ENCODE data around the gene HOXD8.

The HOXD8 gene

GRCh38 chr2:176160986-176161824 is 31.7 kb downstream of the HOXD8 start:
- DNase-seq = no peak

DNA sequence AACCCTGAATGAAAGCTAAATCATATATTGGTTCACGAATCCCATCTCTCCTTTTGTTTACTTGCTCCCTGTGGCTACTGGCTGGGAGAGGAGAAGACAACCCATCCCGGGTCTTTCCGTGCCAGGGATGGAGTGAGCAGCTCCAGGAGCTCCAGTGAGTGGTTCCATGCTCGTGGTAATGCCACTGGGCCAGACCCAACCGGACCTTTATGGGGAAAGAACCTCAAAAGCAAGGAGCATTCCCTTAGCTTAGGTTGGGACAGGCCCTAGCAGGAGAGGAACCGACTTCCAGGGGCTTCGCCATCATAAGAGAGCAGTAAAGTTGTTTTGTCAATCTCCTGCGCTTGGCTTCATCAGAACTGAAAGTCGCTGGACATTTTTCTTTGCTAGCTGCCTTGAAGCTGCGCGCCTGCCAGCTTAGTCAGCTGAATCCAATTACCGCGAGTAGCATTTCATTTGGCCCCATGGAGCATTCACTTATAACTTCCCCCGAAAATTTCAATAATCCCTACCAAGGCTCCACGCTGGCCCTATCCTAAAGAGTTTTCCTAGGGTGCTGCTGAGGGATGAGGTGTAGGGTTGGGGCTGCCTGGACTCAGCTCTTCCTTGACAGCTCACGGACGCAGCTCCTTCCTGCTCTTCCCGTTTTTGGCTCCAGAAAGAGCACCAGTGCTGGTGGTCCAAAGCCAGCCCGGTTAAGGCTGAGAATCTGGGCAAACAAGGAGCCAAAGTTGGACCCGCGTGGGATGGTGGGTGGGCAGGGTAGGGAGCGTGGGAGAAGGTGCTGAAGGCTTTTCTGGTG is 32.5 kb downstream of the HOXD8 start:
- no peak for DNase-seq

GRCh38 chr2:176162911-176163671 is 33.6 kb downstream of the HOXD8 start:
- no peak for DNase-seq

DNA sequence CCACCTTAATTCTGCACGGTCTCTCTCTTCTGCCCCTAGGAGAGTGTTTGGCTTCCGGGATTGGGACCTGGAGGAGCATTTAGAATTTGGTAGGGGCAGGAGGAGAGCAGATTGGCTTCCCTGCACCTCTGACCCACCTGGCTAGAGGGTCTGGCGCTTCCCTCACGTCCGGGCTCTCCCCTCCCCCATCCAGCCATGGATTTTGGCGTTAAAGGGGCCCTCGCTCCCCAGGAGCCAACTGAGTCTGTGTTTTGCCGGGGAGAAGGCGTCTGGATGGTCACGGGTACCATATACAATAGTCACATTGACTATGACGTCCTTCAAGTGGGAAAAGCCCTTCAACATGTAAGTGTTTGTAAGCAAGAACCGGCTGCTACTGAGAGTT is 34.2 kb downstream of the HOXD8 start:
- no peak for DNase-seq

GRCh38 chr2:176164201-176164600 is 34.7 kb downstream of the HOXD8 start:
- DNase-seq = no peak

DNA sequence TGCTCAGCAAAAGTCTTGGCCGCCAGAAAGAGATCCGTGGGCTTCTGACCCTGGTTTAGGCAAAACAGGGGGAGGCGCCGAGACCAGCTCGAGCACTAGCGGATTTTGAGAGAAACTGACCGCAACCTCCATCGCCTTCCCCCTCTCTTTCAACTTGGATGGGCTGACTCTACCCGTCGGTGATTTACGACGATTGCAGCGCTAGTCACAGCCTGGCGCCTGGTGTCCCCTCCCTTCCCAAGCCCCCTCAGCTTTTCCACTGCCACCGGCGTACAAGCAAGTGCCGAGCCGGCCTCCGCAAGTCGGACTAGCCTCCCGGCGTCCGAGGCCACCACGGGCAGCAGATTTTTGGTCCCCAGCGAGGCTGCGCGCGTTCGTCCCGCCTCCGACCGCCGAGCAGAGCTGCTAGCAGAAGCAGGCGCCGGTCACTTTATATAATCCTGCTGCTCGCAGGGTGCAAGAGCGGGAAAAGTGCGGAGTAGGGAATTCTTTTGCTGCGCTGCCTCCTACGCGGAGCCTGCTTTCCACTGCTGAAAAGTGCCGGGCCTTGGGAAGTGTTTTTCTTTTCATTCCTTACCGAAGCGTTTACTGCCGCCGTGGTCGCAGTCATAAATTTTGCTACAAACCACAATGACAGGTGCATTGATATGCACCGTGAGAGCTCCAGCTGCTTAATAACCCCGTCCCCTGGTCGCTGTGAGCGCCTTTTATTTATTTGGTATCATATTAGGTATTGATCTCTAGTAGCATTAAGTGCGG is 35.3 kb downstream of the HOXD8 start:
- DNase-seq = no peak

DNA sequence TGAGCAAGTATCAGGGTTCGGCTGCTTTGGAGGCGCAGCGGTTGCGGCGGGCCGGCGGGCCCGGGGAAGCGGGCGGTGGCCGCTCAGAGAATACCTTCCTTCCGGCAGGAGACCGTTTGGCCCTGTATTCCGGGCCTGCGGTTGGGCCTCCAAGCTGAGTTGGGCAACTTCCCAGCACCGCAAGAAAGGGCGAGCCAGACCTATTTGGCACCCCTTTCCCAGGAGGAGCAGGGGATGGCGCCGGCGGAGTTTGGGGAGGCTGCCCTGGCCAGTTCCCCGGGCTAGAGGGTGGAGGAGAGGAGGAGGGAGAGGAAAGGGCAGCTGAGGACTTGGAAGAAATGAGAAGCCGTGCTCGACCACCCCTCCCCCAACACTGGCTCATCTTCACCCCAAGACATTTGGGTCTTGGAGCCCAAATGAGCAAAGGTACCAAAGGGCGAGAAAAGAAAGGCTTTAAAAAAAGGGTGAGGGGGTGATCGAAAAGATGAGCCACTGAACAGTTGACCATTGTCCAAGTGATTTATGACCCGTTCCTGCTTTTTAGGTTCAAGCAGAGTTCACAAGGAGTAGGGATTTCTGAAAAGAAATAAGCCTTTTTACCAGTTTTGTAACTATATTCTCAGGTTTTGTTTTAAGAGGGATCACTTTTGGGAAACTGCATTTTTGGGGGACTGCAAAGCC is 36.0 kb downstream of the HOXD8 start:
- no peak for DNase-seq

DNA sequence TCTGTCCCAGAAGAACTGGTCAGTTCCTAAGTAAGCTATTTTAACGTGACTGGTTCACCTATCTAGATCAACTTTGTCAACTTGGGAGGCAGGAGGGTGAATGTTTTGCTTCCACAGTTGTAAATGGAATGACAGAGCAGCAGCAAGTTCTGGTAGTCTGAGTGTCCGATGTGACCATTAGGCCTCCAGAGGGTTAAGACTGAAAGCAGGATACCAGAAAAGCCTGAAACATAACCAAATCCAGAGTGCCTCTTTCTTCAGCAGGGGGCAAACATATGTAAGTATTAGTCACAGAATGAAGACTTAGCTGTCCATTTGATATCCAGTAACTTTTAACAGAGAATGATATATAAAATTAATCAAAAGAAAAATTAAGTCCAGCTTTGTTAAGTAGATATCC is 36.8 kb downstream of the HOXD8 start:
- DNase-seq = no peak

- no peak for DNase-seq
These were observed 37.9 kb downstream of the HOXD8 start for GRCh38 chr2:176167398-176167797.

DNA sequence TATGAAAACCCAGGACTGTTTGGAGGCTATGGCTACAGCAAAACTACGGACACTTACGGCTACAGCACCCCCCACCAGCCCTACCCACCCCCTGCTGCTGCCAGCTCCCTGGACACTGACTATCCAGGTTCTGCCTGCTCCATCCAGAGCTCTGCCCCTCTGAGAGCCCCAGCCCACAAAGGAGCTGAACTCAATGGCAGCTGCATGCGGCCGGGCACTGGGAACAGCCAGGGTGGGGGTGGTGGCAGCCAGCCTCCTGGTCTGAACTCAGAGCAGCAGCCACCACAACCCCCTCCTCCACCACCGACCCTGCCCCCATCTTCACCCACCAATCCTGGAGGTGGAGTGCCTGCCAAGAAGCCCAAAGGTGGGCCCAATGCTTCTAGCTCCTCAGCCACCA is 39.7 kb downstream of the HOXD8 start:
- no peak for DNase-seq

- no peak for DNase-seq
These were observed 40.2 kb downstream of the HOXD8 start for GRCh38 chr2:176169711-176170110.

DNA sequence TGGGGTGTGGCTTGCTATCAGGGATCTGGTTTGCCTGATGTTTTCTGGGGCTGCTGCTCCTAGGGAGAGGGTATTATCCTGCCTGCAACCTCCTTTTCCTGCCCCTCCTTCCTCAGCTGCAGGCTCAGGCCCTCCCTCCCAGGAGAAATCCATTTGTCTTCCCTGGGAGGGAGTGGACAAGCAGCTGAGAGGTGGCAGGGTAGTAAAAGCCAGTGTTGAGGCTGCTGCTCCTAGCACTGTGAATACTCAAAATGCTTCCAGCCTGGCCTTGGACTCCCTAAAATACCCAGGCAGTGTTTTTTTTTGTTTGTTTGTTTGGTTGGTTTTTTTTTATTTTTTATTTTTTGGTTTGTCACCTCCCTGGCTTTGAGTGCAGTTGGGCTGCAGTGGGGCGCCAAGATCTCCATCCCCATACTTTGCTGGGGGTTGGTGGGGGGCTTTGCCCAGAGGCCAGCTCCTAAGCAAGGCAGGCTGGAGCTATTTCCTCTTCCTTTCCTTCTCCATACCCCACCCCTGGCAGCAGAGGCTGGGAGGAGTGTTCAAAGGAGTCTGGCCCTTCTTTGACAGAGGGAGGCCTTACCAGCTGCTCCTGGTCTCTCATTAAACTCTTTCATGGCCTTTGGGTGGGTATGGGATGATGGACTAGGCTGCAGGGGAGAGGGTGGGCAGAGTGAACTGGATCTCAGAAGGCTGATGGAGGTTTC is 41.2 kb downstream of the HOXD8 start:
- no peak for DNase-seq

DNA sequence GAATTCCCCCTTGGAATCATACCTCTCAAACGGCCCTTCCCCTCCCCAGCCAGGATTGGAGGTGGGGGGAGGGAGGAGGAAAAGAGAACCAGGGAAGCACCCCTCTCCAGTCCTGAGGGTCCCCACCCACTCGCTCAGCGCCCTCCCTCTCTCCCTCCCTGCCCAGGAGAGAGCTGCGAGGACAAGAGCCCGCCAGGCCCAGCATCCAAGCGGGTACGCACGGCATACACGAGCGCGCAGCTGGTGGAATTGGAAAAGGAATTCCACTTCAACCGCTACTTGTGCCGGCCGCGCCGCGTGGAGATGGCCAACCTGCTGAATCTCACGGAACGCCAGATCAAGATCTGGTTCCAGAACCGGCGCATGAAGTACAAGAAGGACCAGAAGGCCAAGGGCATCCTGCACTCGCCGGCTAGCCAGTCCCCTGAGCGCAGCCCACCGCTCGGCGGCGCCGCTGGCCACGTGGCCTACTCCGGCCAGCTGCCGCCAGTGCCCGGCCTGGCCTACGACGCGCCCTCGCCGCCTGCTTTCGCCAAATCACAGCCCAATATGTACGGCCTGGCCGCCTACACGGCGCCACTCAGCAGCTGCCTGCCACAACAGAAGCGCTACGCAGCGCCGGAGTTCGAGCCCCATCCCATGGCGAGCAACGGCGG is 42.0 kb downstream of the HOXD8 start:
- no peak for DNase-seq

- no peak for DNase-seq
These were observed 42.7 kb downstream of the HOXD8 start for GRCh38 chr2:176172007-176172894.

- DNase-seq = no peak
These were observed 43.5 kb downstream of the HOXD8 start for GRCh38 chr2:176172895-176173566.

GRCh38 chr2:176173567-176174381 is 44.3 kb downstream of the HOXD8 start:
- no peak for DNase-seq

DNA sequence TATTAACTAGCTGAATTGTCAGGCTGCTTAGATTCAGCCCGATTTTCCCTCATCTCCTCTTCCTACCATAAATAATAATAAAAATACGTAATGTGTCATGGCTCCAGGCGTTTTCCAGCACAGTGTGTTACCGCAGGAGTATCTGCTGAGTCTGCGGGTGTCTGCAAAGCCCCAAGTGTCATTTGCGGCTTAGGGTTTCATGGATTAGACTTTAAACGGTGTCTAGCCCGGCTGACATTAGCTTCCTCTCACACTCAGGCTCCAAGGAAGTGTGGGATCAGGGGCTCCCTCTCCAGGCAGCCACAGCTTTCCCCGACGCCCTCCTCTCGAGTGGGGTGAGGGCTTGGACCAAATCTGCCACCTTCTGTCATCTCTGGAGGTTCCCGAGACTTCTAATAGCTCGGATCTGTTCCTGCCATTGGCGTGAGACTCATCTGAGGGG is 44.9 kb downstream of the HOXD8 start:
- DNase-seq = no peak

Data from CD4-positive, alpha-beta T cell treated with Interleukin-10 for 1 hour (primary cell).